Smooth muscle cell of trachea (primary cell): ENCODE measurements around the gene TAS2R31. TPM values are rescaled to one million over a fixed set of nuclear protein-coding genes. Genes with fewer than 3 reads are reported as not detected.

ENCODE experiments used
- total RNA-seq: library from RNA; depleted of rRNA; stranded (reverse); fragments of >200 nt; gene quantifications from 2 replicates; pipeline ENCODE4 v1.2.1, GENCODE V29; 2014

TAS2R31 gene, protein sequence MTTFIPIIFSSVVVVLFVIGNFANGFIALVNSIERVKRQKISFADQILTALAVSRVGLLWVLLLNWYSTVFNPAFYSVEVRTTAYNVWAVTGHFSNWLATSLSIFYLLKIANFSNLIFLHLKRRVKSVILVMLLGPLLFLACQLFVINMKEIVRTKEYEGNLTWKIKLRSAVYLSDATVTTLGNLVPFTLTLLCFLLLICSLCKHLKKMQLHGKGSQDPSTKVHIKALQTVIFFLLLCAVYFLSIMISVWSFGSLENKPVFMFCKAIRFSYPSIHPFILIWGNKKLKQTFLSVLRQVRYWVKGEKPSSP
- total RNA-seq, result 5.1 and 9.2 TPM in 2 replicates

DNA sequence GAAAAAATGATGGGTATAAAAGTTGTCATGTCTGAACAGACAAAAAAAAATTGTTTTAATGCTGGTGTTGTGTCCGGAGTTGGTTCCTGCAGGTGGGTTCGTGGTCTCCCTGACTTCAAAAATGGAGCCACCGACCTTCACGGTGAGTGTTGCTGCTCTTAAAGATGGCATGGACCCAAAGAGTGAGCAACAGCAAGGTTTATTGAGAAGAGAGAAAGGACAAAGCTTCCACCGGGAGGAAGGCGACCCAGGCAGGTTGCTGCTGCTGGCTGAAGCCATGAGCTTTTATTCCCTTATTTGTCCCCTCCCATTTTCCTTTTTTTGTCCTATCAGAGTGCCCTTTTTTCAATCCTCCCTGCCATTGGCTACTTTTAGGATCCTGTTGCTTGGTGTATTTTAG lies at the start of gene TAS2R31:
Gene TAS2R31 (minus strand): TSS at position 101 of the 400 bp plus-strand sequence. CDS start 72 bp downstream, at position 29.

GRCh38 chr12:11062194-11062593 lies 31.0 kb upstream of the TAS2R31 start, which contains the start of gene TAS2R46:
Gene TAS2R46, minus strand, starts transcription at chr12:11062294. Its CDS starts 0 bp downstream, at chr12:11062294.

DNA sequence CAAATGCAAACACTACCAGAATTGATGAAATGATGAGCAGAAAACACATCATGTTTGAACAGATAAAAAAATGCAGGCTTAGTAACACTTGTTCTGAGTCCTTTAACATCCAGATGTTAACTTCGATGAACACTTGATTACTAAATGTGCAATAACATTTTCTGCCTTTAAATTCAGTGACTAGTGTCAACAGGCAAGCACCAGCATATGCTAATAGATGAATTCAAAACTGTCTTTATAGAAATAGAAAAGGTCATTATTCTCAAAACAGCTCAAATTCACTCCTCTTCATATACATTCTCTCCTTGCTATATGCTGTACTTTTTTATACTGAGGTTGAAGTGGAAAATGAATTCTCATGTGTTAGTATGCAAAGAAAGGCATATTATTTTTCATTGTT lies 8.7 kb downstream of the TAS2R31 start, which contains the start of gene TAS2R19:
Gene TAS2R19 (minus strand): TSS at position 101 of the 400 bp plus-strand sequence. CDS start 49 bp downstream, at position 52.

DNA sequence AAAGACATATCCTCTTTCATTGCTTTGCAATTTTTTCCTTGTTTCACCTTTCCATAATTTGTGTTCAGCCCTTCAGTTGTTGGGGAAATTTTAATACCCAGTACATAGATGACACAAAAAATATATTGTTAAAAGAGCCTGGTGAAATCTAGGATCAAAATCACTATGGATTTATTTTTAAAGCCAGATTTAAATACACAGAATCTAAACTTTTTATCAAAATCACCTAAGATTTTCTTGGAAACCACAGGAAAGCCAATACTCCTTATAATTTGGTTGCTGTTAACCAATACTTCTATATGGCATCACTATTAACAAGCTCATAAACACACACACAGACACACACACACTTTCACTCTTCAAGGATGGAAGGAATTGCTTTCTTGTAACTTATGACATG lies 33.0 kb downstream of the TAS2R31 start, which contains the start of gene TAS2R20:
Gene TAS2R20 (minus strand): TSS at position 101 of the 400 bp plus-strand sequence. CDS start 429 bp downstream, outside the sequence.

DNA sequence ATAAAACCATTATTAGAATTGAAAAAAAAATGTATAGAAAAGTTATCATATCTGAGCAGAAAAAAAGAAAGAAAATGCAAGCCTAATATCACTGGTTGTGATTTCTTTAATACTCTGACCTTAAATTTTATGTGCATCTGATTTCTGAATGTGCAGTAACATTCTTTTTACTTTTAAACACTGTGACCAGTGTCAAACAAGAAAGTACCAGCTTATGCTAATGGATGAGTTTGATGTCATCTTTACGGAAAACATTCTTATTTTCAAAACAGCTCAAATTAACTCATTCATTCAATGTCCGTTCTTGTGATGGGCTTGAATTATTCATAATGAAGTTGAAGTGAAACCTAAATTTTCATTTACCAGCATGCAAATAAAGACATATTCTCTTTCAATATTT lies 44.4 kb downstream of the TAS2R31 start, which contains the start of gene TAS2R50:
Gene TAS2R50 (minus strand): TSS at position 101 of the 400 bp plus-strand sequence. CDS start 52 bp downstream, at position 49.

Other genes with a start within 250 kb of the TAS2R31 start
- gene TAS2R7, start 228.8 kb downstream of the TAS2R31 start, total RNA-seq, result not detected in 2 replicates
- gene TAS2R8, start 224.1 kb downstream of the TAS2R31 start, total RNA-seq, result 0.29 TPM in 1 of 2 replicates, not detected in the other
- not detected in 2 replicates for gene TAS2R9, start 221.2 kb downstream of the TAS2R31 start, total RNA-seq
- 0.99 and 1.6 TPM in 2 replicates for gene TAS2R10, start 205.0 kb downstream of the TAS2R31 start, total RNA-seq
- 0.73 and 3.0 TPM in 2 replicates for gene PRR4, start 181.9 kb downstream of the TAS2R31 start, total RNA-seq
- gene PRH1, start 147.2 kb downstream of the TAS2R31 start, total RNA-seq, result 10.8 and 25.5 TPM in 2 replicates
- gene TAS2R13, start 121.8 kb downstream of the TAS2R31 start, total RNA-seq, result 1.3 and 4.7 TPM in 2 replicates
- not detected in 2 replicates for gene PRH2, start 102.2 kb downstream of the TAS2R31 start, total RNA-seq
- gene TAS2R14, start 92.1 kb downstream of the TAS2R31 start, total RNA-seq, result 2.3 and 4.1 TPM in 2 replicates
- 2.3 and 6.8 TPM in 2 replicates for gene TAS2R50, start 44.5 kb downstream of the TAS2R31 start, total RNA-seq
- 2.8 and 5.1 TPM in 2 replicates for gene TAS2R20, start 33.1 kb downstream of the TAS2R31 start, total RNA-seq
- 4.5 and 9.6 TPM in 2 replicates for gene TAS2R19, start 8.8 kb downstream of the TAS2R31 start, total RNA-seq
- gene TAS2R46, start 30.9 kb upstream of the TAS2R31 start, total RNA-seq, result 2.0 and 6.3 TPM in 2 replicates
- 0.33 and 2.3 TPM in 2 replicates for gene TAS2R43, start 60.9 kb upstream of the TAS2R31 start, total RNA-seq
- gene TAS2R30, start 103.2 kb upstream of the TAS2R31 start, total RNA-seq, result 3.6 and 9.0 TPM in 2 replicates
- 6.0 and 6.8 TPM in 2 replicates for gene SMIM10L1, start 139.8 kb upstream of the TAS2R31 start, total RNA-seq
- not detected in 2 replicates for gene TAS2R42, start 155.5 kb upstream of the TAS2R31 start, total RNA-seq
- not detected in 2 replicates for gene PRB3, start 238.3 kb upstream of the TAS2R31 start, total RNA-seq